Peyer's patch (tissue), 4 donors: ENCODE results near the gene IGFL2.

Source experiments
- POLR2A ChIP-seq, 2 donors: fragments of 450-650 bp; IDR thresholded peaks; one replicate each; pipeline ENCODE4 v1.5.1; 2017; ENCODE audit warnings: antibody characterized with exemption in 2 of 2, mild to moderate bottlenecking in 2 of 2, moderate library complexity in 2 of 2
- TF ChIP-seq, protein P1 (sequence below), 6 experiments: fragments of 450-650 bp in 4 of 6; fragments of 200-600 bp in 2 of 6; sonication (generic) in 1 of 6; IDR thresholded peaks; one replicate each; pipeline ENCODE4 v1.5.1; 2017 to 2019; ENCODE audit warnings: antibody characterized with exemption in 6 of 6, mild to moderate bottlenecking in 3 of 6, moderate library complexity in 1 of 6

- no peak for TF ChIP-seq POLR2A (IDR thresholded peaks at IDR 0.05)
- TF ChIP-seq, protein P1, sequence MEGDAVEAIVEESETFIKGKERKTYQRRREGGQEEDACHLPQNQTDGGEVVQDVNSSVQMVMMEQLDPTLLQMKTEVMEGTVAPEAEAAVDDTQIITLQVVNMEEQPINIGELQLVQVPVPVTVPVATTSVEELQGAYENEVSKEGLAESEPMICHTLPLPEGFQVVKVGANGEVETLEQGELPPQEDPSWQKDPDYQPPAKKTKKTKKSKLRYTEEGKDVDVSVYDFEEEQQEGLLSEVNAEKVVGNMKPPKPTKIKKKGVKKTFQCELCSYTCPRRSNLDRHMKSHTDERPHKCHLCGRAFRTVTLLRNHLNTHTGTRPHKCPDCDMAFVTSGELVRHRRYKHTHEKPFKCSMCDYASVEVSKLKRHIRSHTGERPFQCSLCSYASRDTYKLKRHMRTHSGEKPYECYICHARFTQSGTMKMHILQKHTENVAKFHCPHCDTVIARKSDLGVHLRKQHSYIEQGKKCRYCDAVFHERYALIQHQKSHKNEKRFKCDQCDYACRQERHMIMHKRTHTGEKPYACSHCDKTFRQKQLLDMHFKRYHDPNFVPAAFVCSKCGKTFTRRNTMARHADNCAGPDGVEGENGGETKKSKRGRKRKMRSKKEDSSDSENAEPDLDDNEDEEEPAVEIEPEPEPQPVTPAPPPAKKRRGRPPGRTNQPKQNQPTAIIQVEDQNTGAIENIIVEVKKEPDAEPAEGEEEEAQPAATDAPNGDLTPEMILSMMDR (IDR thresholded peaks at IDR 0.05): no peak
These were observed 46.7 kb upstream of the IGFL2 start for GRCh38 chr19:46101293-46101692.
